LNCaP clone FGC (cell line): ENCODE measurements around the gene C11orf24.

Experiments
- DNase-seq: peaks from one replicate; pipeline ENCODE4 v3.0.0-alpha.2; 2011; ENCODE audit warnings: low read depth
- H3K4me3 ChIP-seq: 2 replicates; pipeline ENCODE4 v1.5.1; 2011; ENCODE audit warnings: mild to moderate bottlenecking, low read depth, low read length, control low read depth
- CTCF ChIP-seq: IDR thresholded peaks from 2 replicates; pipeline ENCODE4 v1.5.1; 2012; ENCODE audit warnings: mild to moderate bottlenecking; ENCODE audit not compliant: control insufficient read depth, insufficient read depth; ENCODE audit errors: extremely low read depth

C11orf24 gene

GRCh38 chr11:68242616-68243015 lies 29.2 kb downstream of the C11orf24 start:
- no peak for DNase-seq
- H3K4me3 ChIP-seq: no peak overlapping the region
- TF ChIP-seq CTCF: no peak

DNA sequence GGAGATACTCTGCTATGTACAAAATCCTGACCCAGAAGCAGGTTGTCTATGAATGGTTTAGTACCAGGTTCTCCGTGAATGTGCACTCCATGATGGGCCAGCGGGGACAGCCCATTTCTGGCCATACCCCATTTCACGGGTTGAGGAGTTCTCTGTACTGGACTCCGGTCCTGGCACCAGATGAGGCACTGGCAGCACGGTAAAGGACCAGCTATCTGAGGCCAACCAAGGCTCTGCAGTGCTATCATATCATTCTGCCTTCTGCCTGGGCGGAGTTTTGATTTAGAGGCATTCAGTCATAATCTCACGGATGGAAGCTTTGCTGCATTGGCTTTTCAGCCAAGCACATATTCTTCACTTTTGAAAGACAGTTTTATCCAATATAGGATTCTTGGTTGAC lies 40.2 kb downstream of the C11orf24 start:
- H3K4me3 ChIP-seq: no peak overlapping the region
- no peak for TF ChIP-seq CTCF
- no peak for DNase-seq

DNA sequence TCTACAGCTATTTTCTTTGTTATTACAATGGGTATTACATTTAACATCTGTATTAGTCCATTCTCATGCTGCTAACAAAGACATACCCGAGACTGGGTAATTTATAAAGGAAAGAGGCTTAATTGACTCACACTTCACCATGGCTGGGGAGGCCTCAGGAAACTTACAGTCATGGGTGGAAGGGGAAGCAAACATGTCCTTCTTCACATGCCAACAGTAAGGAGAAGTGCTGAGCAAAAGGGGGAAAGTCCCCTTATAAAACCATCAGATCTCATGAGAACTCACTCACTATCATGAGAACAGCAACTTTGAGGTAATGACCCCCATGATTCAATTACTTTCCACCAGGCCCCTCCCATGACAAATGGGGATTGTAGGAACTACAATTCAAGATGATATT lies 42.2 kb downstream of the C11orf24 start:
- no peak overlapping the region for H3K4me3 ChIP-seq
- no peak for DNase-seq
- no peak for TF ChIP-seq CTCF

- no peak overlapping the region for H3K4me3 ChIP-seq
- no peak for TF ChIP-seq CTCF
- DNase-seq: no peak
Measured at GRCh38 chr11:68226421-68226820, 45.4 kb downstream of the C11orf24 start.

DNA sequence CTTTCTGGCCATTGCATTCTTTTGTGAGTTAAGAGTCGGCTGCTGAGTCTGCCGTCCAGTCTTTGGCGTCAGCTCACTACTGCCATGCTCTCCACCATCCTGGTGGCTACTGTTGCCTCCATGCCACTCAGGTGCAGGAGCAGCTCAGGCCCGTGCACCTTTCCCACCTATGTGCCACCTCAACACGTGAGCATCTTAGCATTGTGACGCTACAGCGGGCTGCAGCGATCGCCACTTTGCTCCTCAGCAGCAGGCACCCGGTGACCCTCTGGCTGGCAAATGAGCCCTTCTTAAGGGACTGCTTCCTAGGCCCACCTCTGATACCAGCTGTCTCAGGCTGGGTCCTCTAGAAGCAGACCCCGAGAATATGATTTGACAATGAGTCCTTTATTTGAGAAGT lies 47.2 kb downstream of the C11orf24 start:
- TF ChIP-seq CTCF: no peak
- H3K4me3 ChIP-seq: no peak overlapping the region
- no peak for DNase-seq

- no peak overlapping the region for H3K4me3 ChIP-seq
- no peak for TF ChIP-seq CTCF
- no peak for DNase-seq
Measured at GRCh38 chr11:68223275-68223674, 48.5 kb downstream of the C11orf24 start.

GRCh38 chr11:68221406-68221805 lies 50.4 kb downstream of the C11orf24 start:
- no peak overlapping the region for H3K4me3 ChIP-seq
- TF ChIP-seq CTCF: no peak
- DNase-seq: no peak
